ENCODE results near the gene NF1.
"Not testable (repeated sequence)": the region's sequence is repeated elsewhere in the genome, so short reads cannot be mapped to it uniquely, and the experiment has no call there.

The NF1 gene

DNA sequence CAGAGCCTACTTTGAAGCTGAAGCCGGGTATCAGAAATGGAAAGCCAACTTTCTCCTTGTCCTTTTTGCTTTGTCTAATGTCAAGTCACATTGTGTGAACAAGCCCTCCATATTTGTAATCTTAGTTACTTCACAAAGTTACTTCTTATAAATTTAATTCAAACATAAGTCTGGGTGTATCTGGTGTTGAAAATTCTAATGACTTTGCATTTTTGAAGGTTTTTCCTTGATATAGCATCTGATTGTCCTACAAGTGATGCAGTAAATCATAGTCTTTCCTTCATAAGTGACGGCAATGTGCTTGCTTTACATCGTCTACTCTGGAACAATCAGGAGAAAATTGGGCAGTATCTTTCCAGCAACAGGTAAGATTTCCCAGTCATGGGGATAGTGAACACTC is 165.4 kb downstream of the NF1 start:
- TF ChIP-seq, protein P1, sequence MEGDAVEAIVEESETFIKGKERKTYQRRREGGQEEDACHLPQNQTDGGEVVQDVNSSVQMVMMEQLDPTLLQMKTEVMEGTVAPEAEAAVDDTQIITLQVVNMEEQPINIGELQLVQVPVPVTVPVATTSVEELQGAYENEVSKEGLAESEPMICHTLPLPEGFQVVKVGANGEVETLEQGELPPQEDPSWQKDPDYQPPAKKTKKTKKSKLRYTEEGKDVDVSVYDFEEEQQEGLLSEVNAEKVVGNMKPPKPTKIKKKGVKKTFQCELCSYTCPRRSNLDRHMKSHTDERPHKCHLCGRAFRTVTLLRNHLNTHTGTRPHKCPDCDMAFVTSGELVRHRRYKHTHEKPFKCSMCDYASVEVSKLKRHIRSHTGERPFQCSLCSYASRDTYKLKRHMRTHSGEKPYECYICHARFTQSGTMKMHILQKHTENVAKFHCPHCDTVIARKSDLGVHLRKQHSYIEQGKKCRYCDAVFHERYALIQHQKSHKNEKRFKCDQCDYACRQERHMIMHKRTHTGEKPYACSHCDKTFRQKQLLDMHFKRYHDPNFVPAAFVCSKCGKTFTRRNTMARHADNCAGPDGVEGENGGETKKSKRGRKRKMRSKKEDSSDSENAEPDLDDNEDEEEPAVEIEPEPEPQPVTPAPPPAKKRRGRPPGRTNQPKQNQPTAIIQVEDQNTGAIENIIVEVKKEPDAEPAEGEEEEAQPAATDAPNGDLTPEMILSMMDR (conservative IDR thresholded peaks at IDR 0.05): no peak
- H3K27ac ChIP-seq: no peak overlapping the region

DNA sequence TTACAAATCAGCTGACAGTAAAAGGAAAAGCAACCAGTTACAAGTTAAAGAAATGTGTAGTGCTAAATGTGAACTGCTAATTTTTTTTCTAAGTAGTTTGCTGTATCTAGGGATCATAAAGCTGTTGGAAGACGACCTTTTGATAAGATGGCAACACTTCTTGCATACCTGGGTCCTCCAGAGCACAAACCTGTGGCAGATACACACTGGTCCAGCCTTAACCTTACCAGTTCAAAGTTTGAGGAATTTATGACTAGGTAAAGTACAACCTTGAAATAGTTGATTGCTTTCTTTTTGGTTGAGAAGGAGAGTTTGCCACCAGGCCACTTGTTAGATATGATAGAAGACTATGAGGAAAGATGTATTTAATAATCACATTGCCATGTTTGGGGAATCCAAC is 166.8 kb downstream of the NF1 start:
- H3K27ac ChIP-seq: no peak overlapping the region
- TF ChIP-seq, protein P1 (conservative IDR thresholded peaks at IDR 0.05): no peak

DNA sequence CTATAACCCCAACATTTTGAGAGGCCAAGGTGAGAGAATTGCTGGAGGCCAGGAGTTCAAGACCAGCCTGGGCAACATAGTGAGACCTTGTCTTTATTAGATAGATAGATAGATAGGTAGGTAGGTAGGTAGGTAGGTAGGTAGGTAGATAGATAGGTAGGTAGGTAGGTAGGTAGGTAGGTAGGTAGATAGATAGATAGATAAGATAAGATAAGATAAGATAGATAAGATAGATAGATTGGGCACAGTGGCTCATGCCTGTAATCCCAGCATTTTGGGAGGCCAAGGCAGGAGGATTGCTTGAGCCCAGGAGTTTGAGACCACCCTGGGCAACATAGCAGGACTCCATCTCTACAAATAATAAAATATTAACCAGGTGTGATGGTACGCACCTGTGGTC is 168.1 kb downstream of the NF1 start:
- not testable (repeated sequence) for H3K27ac ChIP-seq

DNA sequence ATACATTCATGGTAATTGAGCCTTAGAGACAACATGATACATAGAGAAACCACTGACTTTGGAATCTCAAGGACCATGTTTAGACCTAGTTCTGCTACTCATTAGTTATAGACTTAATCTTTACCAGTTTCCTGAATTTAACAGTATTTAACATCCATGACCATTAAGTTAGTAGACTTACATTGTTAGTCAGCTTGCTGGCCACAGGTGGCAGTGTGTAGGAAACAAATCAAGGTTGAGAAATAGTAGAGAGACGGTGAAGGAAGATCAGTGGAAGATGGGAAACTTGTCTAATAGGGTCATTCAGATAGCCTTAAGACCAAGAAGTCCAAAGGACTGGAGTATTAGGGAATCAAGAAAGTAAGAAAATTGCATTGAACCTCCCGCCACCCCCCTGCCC is 171.3 kb downstream of the NF1 start:
- TF ChIP-seq, protein P1 (conservative IDR thresholded peaks at IDR 0.05): peak; percentile 62
- H3K27ac ChIP-seq: no peak overlapping the region

DNA sequence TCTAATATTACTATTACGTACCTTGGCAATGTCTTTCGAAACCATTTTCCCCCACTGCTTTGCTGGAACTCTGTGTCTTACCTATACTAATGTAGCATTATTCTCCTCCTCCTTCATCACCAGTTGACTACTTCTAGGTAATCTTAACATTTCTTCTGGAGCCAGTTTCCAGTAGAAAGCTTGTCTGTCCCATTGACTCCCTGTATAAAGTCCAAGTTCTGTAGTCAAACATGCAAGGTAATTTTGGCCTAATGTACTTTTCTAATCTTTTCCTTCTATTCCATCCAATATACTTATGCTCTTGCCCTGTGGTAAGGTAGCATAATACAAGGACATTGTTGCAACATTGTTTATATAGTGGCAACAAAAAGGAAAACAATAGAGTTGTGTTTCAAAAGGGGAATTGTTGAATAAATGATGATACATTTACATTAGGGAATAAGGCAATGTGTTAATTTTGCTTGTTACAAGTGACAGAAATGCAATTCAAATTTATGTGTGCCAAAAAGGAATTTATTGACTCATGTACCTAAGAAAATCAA is 174.3 kb downstream of the NF1 start:
- TF ChIP-seq, protein P1 (conservative IDR thresholded peaks at IDR 0.05): no peak
- H3K27ac ChIP-seq: no peak overlapping the region

DNA sequence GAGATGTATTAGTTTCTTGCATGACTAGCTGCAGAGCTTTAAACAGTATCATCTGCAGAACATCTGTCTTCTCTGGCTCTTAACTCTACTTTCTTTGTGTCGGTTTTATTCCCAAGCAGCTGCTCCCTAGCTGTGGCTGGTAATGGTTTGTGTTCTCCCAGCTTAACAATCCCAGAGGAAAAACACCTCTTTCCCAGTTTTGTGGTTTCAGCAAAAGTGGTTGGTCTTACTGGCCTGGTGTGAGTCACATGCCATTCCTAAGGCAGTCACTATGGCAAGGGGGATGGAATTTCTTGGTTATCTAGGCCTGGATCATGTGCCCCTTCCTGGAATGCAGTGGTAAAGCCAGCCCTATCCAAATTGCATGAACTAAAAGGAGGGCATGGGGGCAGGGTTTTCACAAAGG is 174.8 kb downstream of the NF1 start:
- TF ChIP-seq, protein P1 (conservative IDR thresholded peaks at IDR 0.05): no peak
- no peak overlapping the region for H3K27ac ChIP-seq

DNA sequence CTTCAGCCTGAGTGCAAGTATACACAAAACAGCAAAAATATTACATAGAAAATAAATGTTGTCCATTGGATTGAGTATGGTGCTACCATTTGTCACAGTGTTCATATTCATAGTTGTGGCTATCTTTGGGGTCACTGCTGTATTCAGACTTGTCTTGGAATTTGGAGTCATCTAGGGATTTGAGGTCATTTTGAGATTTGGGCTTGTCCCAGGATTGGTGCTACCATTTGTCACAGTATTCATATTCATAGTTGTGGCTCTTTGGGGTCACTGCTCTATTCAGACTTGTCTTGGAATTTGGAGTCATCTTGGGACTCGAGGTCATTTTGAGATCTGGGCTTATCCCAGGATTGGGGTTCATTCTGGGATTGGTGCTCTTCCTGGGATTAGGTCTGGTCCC is 177.5 kb downstream of the NF1 start:
- TF ChIP-seq, protein P1 (conservative IDR thresholded peaks at IDR 0.05): no peak
- H3K27ac ChIP-seq: no peak overlapping the region

DNA sequence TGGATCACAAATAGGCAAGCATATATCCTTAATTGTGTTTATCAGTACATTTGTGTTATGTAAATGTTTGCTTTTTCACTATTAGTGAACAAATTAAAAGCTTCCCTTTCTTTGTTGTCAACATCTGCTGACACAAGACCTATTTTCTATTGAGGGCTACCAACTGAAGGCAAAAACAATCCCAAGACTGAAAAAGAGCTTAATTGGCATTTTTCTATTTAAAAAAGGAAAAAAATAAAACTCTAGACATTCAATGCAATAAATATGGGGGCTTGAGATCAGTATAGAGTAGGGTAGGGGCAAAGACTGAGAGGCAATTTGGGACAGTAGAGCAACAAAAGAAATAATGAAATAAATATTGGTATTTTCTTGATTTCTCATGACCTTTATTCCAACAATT is 178.0 kb downstream of the NF1 start:
- no peak overlapping the region for H3K27ac ChIP-seq
- TF ChIP-seq, protein P1 (conservative IDR thresholded peaks at IDR 0.05): no peak
